CD4-positive, alpha-beta T cell treated with Interferon alpha-2 for 1 hour (primary cell): ENCODE results near the gene OSTN.
"Not testable (repeated sequence)": the region's sequence is repeated elsewhere in the genome, so short reads cannot be mapped to it uniquely, and the experiment has no call there.

Experiments
- DNase-seq, 2 donors: peaks; one replicate each; pipeline ENCODE4 v3.0.0-alpha.2; 2020 to 2022

The OSTN gene, protein sequence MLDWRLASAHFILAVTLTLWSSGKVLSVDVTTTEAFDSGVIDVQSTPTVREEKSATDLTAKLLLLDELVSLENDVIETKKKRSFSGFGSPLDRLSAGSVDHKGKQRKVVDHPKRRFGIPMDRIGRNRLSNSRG

DNA sequence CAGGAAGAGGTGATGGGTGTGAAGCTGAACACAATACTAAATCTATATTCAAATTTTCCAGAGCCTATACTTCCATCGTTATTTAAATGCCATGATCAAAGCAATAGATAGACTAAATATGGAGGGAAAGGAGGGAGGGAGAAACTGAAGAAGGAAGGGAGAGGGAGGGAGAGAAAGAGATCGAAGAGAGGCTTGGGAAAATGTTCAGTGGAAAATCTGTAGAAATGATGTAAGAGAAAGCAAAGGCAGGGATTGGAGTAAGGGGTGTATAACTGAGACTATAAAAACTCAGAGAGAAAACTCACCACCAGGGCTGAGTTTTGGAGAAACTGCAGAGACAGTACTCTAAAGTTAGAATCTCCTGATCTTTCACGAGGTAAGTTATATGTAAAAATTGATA lies at the start of gene OSTN:
OSTN (plus strand) TSS at position 310 of the 400 bp plus-strand sequence. CDS start 13,292 bp downstream, outside the sequence.
- no peak for DNase-seq

DNA sequence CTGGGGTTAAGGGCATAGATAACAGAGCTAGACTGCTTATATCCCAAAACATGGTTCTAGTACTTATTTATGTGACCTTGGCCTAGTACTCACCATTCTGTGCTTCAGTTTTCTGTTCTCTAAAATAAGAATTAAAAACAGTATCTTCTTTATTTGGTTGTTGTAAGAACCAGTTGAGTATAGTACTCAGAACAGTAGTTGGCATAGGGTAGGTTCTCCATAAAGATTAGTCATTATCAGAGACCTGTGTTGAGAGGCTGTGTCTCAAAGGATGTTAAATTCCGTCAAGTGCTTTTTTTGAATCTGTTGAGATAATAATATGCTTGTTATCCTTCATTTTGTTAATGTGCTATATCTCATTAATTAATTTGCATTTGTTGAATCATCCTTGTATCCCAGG lies 47.4 kb upstream of the OSTN start:
- no peak for DNase-seq

DNA sequence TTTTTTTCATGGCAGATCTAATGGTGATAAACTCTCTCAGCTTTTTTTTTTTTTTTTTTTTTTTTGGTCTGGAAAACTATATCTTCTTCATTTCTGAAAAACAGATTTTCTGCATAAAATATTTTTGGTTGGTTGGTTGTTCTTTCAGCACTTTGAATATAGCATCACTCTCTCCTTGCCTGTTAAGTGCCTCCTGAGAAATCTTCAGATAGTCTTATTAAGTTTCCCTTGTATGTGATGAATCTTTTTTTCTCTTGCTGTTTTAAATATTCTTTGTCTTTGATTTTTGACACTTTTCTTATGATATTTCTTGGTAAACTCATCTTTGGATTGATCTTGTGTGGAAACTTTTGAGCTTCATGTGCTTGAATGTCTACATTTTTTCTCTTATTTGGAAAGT lies 44.2 kb upstream of the OSTN start:
- DNase-seq = no peak

DNA sequence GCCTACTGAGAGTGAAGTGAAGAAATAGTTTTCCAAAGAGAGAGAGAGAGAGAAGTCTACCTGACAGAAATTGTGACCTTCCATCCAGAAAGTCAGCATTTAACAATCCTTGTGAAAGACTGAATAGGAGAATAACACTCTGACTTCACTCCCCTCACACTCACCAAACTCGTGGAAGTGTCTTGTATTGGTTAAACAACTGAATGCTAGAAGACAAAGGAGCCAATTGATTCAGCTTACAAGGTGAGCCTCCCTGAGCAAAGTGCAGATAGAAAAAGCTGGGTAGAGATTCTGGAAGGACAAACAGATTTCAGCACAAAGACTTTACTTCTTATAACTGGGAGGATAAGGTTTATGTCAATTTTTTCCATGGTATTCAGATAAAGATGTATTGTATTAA lies 40.8 kb upstream of the OSTN start:
- no peak for DNase-seq

DNA sequence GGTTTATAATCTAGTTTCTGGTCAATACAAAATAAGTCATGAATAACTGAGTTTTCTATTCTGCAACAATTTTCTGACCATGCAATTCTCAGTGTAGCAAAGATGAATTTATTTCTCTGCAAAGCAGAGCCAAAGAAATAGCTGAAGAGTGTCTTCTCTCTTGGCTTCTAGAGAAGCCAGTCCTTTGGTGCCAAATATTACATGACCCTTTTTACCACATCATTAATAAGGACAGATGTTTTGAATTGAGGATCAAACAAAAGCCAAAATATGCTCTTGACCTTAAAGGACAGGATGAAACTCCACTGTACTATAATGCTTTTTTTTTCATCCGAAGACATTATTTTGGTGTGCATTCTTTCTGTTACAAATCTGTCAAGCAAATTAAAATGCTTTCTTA lies 40.2 kb upstream of the OSTN start:
- DNase-seq = no peak

DNA sequence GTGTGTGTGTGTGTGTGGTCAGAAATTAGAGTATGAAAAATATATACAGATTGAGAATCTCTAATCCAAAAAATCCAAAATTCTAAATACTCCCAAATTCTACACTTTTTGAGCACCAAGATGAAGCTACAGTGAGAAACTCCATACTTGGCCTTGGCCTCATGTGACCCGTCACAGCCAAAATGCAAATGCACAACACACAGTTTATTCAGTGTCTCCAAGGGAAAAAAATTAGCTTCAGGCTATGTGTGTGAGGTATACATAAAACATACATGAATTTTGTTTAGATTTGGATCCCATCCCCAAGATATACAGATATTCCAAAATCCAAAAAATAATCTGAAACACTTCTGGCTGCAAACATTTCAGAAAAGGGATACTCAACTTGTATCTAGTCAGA lies 33.2 kb upstream of the OSTN start:
- DNase-seq = no peak

DNA sequence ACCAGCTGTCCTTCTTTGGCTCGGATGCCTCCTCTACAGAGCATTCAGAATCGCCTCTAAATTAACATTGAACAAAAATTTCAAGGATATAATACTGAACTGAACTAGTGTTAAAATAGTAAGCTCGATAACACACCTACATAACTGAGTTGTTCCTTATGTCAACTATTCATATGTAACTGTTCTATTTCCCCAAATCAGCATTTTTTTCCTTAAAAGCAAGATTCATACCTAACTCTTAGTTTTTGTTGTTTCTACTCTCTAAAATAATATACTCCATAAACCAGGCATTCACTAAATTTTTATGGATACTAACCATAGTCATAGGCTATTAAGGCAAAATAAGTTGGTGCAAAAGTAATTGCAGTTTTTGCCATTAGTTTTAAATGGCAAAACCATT lies 32.7 kb upstream of the OSTN start:
- no peak for DNase-seq

DNA sequence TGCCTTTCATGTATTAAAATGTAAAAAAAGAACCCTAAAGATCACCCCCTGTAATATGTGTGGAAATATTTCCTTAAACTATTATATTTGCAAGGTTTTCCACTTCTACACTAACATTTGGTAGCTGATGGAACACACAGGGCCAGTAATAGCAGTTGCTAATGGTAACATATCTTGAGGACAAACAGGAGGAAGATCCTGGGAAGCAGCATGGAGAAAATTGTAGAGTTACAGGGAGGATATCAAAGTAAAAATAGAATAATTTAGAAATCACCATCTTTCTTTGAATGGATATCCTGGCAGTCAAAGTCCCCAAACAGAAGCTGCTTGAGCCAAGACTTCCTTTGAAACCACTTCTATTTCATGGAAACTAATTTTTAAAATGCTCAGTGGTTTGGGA lies 29.5 kb upstream of the OSTN start:
- no peak for DNase-seq

DNA sequence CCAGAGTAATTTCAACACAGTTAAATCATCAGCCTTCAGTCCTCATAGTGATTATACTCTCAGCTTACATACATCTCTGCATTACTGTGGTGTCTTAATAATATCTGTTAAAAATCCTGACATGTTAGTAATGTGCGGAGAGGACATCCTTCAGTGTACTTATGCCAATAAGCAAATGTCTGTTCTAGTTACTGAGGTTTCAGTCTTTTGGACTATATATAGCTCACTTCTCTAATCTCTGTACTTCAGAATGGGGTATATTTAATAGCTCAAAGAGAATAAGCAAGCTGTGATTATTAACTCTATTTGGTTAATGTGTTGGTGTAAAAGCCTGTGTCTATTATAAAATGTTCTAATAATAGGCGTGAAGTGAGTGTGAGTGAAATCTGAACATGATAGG lies 28.9 kb upstream of the OSTN start:
- no peak for DNase-seq

DNA sequence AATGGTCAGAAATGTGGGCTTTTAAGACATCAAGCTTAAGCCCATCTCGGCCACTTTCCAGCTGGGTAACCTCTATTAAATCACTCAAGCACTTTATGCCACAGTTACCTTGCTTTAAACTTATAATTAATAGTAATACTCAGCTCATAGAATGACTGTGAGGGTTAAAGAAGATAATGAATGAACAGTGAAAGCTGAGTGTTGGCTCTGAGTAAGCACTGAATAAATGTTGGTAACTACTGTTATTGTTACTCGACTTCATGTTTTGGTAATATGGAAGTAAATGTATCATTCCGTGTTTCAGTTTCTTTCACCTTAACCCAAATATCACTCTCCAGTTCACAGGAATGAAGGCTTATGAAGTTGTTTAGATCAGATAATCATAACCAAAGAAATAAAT lies 23.9 kb upstream of the OSTN start:
- DNase-seq = no peak

DNA sequence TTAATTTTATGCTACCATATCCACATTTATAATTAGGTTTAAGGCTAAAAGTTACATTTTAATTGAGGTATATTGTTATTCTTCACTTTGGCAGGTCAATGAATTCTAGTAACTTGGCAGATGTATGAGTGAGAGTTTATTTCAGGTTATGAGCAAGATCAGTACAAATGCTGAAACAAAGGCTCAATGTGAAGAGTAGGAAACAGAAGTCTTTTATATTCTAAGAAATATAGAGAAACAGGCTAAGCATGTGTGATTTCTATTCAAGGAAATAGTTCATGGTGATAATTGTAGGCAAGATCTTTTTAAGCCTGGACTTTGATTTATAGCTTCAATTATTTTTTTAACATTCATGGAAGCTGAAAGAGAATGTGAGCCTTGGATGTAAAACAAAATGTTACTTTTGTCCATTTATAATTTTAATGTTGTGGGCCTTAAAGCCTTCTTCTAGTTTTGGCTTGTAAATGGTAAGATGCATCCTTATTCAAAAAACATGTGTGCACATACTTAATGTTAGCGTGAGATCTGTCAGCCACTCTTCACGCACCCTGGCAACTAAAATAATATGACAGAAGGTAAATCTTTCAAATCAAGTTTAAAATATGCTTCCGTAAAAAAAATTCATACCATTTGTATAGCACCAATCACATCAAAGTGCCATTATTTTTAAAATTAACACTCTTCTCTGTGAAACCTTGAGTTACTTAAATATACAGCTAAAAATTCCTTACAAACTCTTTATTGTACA lies 22.8 kb upstream of the OSTN start:
- DNase-seq = no peak

DNA sequence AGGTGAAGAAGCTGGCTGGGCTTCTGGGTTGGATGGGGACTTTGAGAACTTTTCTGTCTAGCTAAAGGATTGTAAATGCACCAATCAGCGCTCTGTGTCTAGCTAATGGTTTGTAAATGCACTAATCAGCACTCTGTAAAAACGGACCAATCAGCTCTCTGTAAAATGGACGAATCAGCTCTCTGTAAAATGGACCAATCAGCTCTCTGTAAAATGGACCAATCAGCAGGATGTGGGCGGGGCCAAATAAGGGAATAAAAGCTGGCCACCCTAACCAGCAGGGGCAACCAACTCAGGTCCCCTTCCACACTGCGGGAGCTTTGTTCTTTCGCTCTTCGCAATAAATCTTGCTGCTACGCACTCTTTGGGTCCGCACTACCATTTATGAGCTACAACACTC lies 13.7 kb upstream of the OSTN start:
- not testable (repeated sequence) for DNase-seq

DNA sequence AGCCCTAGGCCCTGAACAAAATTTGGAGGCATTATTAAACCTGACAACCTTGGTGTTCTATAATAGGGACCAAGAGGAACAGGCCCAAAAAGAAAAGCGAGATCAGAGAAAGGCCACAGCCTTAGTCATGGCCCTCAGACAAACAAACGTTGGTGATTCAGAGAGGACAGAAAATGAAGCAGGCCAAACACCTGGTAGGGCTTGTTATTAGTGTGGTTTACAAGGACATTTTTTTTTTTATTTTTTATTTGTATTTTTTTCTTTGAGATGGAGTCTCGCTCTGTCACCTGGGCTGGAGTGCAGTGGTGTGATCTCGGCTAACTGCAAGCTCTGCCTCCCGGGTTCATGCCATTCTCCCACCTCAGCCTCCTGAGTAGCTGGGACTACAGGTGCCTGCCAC lies 10.8 kb upstream of the OSTN start:
- DNase-seq = not testable (repeated sequence)

DNA sequence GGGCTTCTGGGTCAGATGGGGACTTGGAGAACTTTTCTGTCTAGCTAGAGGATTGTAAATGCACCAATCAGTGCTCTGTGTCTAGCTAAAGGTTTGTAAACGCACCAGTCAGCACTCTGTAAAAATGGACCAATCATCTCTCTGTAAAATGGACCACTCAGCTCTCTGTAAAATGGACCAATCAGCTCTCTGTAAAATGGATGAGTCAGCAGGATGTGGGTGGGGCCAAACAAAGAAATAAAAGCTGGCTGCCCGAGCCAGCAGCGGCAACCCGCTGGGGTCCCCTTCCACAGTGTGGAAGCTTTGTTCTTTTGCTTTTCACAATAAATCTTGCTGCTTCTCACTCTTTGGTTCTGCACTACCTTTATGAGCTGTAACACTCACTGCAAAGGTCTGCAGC lies 6.8 kb upstream of the OSTN start:
- DNase-seq = not testable (repeated sequence)

DNA sequence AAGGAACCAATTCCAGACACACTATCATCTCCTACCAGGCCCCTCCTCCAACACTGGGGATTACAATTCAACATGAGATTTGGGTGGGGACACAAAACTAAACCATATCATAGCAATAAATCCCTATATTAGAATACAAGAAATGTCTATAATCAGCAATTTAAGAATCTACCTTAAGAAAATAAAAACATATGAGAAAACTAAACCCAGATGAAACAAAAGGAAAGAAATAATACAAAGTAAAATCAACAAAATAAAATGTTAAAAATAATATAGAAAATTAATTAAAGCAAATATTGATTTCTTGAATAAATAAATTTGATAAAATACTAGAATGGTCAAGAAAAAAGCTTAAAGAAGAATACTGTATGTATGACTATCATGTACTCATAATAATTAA lies 6.1 kb upstream of the OSTN start:
- DNase-seq = no peak

DNA sequence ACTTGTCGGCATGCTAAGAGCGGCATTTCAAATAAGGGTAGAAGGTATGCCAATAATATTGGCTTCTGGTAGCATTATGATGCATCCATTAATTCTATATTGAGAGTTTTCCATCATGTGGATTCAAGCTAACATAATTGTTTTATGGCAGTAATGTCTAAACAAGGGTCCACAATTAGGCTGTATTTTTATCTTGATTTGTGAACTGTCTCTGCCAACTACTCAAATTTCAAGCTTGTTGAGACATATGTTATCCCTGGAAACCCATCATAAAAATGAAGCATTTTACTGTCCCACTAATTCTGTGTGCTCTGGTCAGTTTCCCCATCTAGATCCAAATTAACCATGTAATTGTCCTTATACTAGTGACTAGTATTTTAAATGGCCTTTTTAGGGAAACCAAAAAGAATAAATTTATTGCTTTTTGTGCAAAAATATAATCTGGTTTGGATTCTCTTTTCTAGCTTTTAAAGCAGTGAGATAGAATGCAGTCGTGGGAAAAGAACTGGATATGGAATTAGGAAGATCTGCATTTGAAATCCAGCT lies 1.2 kb upstream of the OSTN start:
- DNase-seq = no peak

DNA sequence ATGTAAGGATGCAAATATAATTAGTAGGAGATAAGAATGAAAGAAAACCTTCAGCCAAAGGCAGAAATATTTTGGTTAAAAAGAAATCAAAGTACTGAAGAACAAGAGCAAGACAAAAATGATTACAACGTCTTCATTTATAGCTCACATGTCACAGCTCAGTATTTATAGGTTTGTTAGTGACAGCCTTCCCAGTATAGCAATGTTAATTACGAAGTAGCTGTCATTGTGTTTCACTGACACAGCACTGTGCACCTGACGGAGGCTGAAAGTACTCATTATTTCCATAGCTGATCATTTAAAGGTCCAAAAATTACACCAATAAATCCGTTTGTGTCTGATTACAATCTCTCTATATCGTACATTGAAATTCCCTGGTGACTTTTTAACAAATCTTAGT lies 561 bp upstream of the OSTN start:
- DNase-seq = no peak

DNA sequence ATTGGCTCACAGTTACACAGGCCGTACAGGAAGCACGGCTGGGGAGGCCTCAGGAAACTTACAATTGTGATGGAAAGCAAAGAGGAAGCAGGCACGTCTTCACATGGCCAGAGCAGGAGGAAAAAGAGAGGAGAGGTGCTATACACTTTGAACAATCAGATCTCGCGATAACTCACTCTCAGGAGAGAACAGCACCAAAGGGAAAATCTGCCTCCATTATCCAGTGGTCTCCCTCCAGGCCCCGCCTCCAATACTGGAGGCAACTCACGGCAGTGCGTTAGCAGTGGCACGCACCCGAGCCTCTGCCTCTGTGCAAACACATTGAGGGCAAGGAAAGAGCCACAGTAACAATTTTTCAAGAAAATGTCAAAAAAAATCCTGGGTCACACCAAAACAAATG lies 11.0 kb downstream of the OSTN start:
- no peak for DNase-seq

DNA sequence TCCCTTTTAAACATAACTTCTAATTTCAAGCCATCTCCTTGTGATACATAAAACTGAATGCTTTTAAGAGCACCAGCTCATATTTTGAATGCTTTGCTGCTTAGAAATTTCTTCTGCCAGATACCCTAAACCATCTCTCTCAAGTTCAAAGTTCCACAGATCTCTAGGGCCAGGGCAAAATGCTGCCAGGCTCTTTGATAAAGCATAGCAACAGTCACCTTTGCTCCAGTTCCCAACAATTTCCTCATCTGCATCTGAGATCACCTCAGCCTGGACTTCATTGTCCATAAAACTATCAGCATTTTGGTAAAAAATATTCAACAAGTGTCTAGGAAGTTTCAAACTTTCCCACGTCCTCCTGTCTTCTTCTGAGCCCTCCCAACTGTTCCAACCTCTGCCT lies 17.5 kb downstream of the OSTN start:
- DNase-seq = no peak

DNA sequence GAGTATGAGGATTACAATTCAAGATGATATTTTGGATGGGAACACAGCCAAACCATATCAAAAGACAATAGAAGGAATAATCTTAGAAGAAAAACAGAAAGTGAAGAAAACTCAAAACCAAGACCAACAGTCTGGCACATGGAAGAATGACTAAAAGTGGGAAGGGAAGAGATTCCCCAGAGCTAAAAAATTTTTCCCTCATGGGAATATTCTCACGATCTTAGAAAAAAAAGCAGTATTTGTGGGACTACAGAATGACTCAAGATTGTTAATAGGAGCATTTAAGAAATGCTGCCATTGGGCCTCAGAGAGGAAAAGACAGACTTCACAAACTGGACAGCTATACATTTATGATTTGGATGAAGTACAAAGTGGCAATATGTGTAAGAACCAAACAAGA lies 18.3 kb downstream of the OSTN start:
- no peak for DNase-seq

DNA sequence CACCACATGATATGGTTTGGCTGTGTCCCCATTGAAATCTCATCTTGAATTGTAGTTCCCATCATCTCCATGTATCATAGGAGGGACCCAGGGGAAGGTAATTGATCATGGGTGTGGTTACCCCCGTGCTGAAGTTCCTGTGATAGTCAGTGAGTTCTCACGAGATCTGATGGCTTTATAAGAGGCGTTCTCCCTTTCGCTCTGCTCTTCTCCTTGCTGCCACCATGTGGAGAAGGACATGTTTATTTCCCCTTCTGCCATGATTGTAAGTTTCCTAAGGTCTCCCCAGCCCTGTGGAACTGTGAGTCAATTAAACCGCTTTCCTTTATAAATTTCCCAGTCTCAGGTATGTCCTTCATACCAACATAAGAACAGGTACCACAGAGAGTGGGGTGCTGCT lies 21.9 kb downstream of the OSTN start:
- no peak for DNase-seq

DNA sequence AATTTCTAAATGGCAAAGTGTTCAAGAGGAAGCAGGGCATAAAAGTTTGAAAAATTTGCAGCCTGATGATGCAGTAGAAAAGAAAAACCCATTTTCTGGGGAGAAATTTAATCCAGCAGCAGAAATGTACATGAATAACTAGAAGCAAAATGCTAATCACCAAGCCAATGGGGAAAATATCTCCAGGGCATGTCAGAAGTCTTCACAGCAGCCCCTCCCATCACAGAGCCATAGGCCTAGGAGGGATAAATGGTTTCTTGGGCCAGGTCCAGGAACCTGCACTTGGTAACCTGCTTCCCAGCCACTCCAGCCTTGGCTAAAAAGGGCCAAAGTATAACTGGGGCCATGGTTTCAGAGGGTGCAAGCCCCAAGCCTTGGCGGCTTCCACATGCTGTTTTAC lies 22.6 kb downstream of the OSTN start:
- no peak for DNase-seq

DNA sequence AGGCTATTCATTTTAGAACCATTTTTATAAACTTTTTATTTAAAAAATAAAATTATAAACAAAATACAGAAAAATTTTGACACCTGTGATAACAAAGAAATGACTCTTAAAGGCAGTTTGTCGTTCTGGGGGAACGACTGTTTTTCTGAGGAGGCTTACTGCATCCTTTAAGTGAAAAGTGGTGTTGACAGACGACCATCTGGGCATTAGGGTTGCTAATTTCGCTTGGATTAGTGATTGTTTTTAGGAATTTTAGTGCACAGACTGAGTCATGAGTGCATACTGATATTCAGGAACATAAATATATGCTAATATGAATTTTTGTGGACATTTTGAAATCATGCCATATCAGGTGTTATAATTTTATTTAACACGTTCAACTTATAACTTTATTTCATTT lies 28.5 kb downstream of the OSTN start:
- DNase-seq = no peak

DNA sequence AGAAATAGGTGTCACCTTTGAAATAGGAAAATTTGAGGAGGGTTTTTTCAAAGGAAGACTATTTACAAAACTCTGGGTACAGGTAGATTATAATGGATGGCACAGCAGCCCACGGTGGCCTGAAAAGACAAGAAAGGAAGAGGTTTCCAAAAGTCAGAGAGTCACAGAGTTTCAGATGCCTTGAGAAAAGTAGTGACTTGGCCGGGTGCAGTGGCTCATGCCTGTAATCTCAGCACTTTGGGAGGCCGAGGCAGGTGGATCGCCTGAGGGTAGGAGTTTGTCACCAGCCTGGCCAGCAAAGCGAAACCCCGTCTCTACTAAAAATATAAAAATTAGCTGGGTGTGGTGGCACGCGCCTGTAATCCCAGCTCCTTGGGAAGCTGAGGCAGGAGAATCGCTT lies 35.2 kb downstream of the OSTN start:
- no peak for DNase-seq
